GM21447 (cell line): ENCODE results near the gene NUDT22.

ENCODE experiments used
- ATAC-seq: cut with Tn5 transposase; IDR thresholded peaks from one replicate; pipeline ENCODE4 v1.9.1; 2021; ENCODE audit not compliant: unreplicated experiment

Gene NUDT22

GRCh38 chr11:64268025-64268892 is 42.2 kb downstream of the NUDT22 start:
- ATAC-seq, result no peak

- peak; percentile 6 for ATAC-seq
Measured at GRCh38 chr11:64268893-64269539, 42.9 kb downstream of the NUDT22 start.

GRCh38 chr11:64269540-64270220 is 43.6 kb downstream of the NUDT22 start:
- ATAC-seq, result peak; percentile 66

GRCh38 chr11:64275031-64275800 is 49.1 kb downstream of the NUDT22 start:
- ATAC-seq, result no peak

GRCh38 chr11:64275841-64276240 is 49.8 kb downstream of the NUDT22 start:
- no peak for ATAC-seq

GRCh38 chr11:64276653-64277431 is 50.8 kb downstream of the NUDT22 start:
- ATAC-seq, result no peak

- ATAC-seq, result no peak
Measured at GRCh38 chr11:64278576-64279190, 52.6 kb downstream of the NUDT22 start.
